Measurements from ENCODE around the gene PTCH2.

DNA sequence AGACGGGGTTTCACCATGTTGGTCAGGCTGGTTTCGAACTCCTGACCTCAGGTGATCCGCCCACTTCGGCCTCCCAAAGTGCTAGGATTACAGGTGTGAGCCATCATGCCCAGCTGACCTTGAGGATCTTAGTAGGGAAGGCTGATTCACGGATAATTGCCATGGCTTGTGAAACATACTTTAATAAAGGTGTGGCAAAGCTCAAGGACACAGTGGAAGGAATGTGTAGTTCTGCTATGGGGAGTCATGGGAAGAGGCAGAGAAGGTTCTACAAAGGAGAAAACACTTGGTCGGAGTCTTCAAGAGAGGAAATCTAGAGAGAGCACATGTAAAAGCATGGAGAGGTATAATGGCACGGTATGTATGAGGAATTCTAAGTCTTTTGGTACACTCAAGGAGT is 12.7 kb upstream of the PTCH2 start:
- no peak for TF ChIP-seq EP300 (IDR thresholded peaks at IDR 0.05)
- TF ChIP-seq, protein P1, sequence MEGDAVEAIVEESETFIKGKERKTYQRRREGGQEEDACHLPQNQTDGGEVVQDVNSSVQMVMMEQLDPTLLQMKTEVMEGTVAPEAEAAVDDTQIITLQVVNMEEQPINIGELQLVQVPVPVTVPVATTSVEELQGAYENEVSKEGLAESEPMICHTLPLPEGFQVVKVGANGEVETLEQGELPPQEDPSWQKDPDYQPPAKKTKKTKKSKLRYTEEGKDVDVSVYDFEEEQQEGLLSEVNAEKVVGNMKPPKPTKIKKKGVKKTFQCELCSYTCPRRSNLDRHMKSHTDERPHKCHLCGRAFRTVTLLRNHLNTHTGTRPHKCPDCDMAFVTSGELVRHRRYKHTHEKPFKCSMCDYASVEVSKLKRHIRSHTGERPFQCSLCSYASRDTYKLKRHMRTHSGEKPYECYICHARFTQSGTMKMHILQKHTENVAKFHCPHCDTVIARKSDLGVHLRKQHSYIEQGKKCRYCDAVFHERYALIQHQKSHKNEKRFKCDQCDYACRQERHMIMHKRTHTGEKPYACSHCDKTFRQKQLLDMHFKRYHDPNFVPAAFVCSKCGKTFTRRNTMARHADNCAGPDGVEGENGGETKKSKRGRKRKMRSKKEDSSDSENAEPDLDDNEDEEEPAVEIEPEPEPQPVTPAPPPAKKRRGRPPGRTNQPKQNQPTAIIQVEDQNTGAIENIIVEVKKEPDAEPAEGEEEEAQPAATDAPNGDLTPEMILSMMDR (IDR thresholded peaks at IDR 0.05), result no peak
- TF ChIP-seq POLR2A (IDR thresholded peaks at IDR 0.05), result no peak

Data from tibial nerve (tissue), 4 donors.